Dendritic cell treated with granulocyte-macrophage colony-stimulating factor and Interleukin-4, amounts not matched to agents 40 ng/mL and 50 ng/mL, for 4 days (primary cell): Measurements from ENCODE around the gene POU2AF1.

Source experiments
- H3K27ac Mint-ChIP-seq: one replicate; pipeline ENCODE4 v1.8.0; 2022; ENCODE audit warnings: mild to moderate bottlenecking, mixed read lengths
- H3K27me3 Mint-ChIP-seq: one replicate; pipeline ENCODE4 v1.8.0; 2022; ENCODE audit warnings: mild to moderate bottlenecking, mixed read lengths
- H3K36me3 Mint-ChIP-seq: one replicate; pipeline ENCODE4 v1.8.0; 2022; ENCODE audit warnings: low read depth, mixed read lengths
- H3K4me1 Mint-ChIP-seq: one replicate; pipeline ENCODE4 v1.8.0; 2022; ENCODE audit warnings: low read depth, mixed read lengths
- H3K4me3 Mint-ChIP-seq: one replicate; pipeline ENCODE4 v1.8.0; 2022; ENCODE audit warnings: mild to moderate bottlenecking, moderate library complexity, mixed read lengths
- H3K9me3 Mint-ChIP-seq: one replicate; pipeline ENCODE4 v1.8.0; 2022; ENCODE audit warnings: mixed read lengths
- intact Hi-C: fragments of 100-400 bp; cut with micrococcal nuclease; formaldehyde crosslinking; loops from one replicate; pipeline ENCODE4 v1.15.0; 2022

POU2AF1 gene

DNA sequence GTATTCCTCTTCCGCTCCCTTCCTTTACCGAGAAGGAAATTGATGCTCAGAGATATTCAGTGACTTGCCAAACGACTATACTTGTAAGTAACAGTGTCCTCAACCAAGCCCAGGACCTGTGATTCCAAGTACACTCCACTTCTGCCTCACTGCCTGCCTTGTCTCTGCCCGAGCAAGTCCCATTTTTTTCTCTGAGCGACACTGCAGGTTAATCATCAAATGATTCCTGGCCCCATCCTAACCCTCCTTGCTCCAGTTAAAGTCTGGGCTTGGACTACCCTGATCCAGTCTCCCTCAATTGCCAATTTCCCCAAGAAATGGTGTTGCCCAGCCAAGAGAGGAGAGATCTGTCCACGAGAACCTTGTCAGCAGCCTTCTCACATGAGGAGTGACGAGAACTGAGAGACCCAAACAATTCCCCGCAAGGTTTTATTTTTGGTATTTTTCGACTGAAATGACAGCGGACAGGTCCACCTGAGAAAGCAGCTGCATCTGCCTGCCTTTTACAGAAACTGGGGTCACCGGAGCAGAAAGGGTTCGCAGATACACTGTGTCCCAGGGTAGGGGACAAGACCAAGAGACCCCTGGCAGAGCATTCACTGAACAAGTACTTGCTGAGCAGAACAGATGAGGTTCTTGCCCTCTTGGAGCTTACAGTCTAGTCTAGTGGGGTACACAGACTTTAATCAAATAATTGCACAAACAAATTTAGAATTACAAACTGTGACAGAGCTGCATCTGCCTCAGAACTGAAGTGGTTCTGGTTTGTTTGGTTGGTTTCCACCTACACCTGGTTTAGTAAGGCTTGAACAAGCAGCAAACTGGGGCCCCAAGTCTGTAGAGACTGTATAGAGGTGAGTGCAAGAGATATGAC is 11.4 kb downstream of the POU2AF1 start:
- peaks cover 2% of the 10 kb centered on the region for H3K27me3 Mint-ChIP-seq
- intact Hi-C loops: no loop called here
- no peak overlapping the region for H3K4me3 Mint-ChIP-seq
- no peaks in the 10 kb centered on the region for H3K9me3 Mint-ChIP-seq
- H3K27ac Mint-ChIP-seq: no peak overlapping the region
- no peaks in the 10 kb centered on the region for H3K36me3 Mint-ChIP-seq
- H3K4me1 Mint-ChIP-seq: no peaks in the 10 kb centered on the region

DNA sequence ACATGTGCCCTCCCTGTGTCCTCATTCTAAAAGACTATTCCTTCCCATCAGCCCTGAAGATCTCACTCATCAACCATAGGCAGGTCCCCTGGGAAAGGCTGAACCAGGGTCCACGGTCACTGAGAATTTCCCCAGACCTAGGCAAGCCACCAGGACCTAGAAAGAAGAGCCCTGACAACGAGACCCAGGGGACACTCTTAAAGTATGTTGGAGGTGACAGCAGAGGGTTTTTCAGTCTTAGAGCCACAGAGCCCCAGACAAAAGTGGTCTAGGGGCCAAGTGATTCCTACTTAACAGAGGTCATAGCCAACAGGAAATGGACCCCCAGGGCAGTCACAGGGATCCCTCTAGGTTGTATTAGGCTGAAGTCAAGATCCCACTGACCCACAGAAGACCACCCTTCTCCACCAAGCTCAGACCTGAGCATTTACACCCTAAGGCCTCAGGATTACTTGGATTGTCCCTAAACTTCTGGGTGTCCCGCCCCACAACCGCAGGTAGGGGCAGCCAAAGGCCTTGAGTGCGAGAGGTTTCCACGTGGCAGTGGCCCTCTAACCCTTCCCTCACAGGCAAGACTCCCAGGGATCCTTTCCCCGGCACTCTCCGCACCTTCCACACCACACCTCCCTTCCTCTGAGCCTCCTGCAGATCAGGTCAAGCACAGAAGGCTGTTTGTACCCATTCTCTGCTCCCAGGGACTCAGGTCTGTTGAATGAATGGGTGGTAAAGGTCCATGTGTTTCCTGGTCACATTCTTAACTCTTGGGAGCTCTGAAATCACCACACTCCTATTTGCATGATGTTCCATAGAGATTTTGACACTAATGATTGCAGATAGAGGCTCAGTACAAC is 12.3 kb downstream of the POU2AF1 start:
- no peaks in the 10 kb centered on the region for H3K9me3 Mint-ChIP-seq
- no peak overlapping the region for H3K27ac Mint-ChIP-seq
- no peaks in the 10 kb centered on the region for H3K4me1 Mint-ChIP-seq
- H3K4me3 Mint-ChIP-seq: no peak overlapping the region
- intact Hi-C loops: no loop called here
- H3K27me3 Mint-ChIP-seq: peaks cover 2% of the 10 kb centered on the region
- no peaks in the 10 kb centered on the region for H3K36me3 Mint-ChIP-seq

DNA sequence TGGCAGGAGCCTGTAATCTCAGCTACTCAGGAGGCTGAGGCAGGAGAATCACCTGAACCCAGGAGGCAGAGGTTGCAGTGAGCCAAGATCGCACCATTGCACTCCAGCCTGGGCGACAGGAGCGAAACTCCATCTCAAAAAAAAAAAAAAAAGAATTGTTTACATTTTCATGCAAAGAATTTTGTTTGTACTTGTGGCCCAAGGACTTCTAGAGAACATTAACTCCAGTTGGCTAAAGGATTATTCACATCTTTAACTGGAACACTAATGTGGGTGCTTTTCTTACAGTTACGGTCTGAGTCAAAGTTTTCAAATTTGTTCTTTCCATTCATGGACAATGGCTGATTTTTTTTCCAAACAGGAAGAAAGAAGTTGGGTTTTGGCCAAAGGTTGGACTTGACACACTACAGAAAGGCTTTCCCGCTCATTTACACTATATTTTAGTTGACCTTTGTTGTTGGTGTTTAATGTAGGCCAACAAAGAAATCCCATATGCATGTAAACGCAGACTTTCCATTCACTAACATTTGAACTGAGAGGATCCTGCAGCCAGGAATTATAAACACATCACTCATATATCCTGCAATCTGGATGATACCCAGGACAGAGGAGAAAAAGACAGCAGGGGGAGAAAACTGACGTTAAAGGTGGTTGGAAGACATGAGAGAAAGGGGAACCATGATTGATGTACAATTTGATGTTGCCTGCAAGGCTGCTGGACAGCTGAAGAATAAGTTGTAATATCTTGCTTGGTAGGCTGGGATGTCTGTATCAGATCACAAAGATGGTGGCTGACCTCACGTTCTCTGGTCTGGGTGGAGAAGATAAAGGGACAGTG is 13.1 kb downstream of the POU2AF1 start:
- H3K4me3 Mint-ChIP-seq: no peak overlapping the region
- H3K27ac Mint-ChIP-seq: no peak overlapping the region
- H3K4me1 Mint-ChIP-seq: no peaks in the 10 kb centered on the region
- intact Hi-C loops: no loop called here
- H3K36me3 Mint-ChIP-seq: no peaks in the 10 kb centered on the region
- peaks cover 2% of the 10 kb centered on the region for H3K27me3 Mint-ChIP-seq
- H3K9me3 Mint-ChIP-seq: no peaks in the 10 kb centered on the region

DNA sequence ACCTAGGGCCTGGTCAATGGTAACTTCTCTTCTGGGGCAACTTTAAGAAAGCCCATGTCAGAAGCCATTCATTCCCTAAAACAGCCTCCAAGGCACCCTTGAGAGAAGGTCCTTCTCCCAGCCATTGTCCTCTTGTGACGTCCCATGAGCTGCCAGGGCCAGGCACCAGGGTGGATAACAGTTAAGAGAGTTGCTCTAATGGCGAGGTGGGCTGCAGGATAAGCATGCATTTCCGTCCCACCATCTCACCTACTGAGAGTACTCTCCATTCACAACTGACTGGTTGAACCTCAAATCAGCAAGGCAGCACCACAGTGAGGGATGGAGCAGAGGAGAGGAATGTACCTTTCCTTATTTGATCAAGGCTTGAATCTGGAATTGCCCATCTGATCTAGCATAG is 14.6 kb downstream of the POU2AF1 start:
- H3K27me3 Mint-ChIP-seq: no peaks in the 10 kb centered on the region
- no peak overlapping the region for H3K4me3 Mint-ChIP-seq
- no peaks in the 10 kb centered on the region for H3K36me3 Mint-ChIP-seq
- no peak overlapping the region for H3K27ac Mint-ChIP-seq
- H3K4me1 Mint-ChIP-seq: no peaks in the 10 kb centered on the region
- no peaks in the 10 kb centered on the region for H3K9me3 Mint-ChIP-seq
- intact Hi-C loops: no loop called here

DNA sequence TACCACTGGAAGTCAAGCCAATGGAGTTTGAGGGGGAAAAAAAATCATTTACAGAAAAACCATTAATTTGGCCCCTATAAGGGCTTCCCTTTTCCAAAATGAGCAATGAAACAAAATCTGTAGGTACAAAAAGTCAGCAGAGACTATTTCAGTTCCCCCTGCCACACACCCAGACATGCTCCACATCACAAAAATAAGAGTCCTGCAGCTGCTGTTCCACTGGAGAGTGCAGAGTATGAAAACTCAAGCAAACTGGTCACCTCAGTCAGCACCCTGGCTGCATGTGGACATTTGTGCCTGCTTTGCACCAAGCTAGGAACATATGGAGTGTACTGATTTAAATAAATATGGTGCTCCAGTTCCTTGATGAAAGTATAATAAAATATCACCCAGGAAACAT is 15.1 kb downstream of the POU2AF1 start:
- intact Hi-C loops: no loop called here
- H3K4me3 Mint-ChIP-seq: no peak overlapping the region
- H3K27ac Mint-ChIP-seq: no peak overlapping the region
- H3K36me3 Mint-ChIP-seq: no peaks in the 10 kb centered on the region
- no peaks in the 10 kb centered on the region for H3K4me1 Mint-ChIP-seq
- no peaks in the 10 kb centered on the region for H3K9me3 Mint-ChIP-seq
- no peaks in the 10 kb centered on the region for H3K27me3 Mint-ChIP-seq

DNA sequence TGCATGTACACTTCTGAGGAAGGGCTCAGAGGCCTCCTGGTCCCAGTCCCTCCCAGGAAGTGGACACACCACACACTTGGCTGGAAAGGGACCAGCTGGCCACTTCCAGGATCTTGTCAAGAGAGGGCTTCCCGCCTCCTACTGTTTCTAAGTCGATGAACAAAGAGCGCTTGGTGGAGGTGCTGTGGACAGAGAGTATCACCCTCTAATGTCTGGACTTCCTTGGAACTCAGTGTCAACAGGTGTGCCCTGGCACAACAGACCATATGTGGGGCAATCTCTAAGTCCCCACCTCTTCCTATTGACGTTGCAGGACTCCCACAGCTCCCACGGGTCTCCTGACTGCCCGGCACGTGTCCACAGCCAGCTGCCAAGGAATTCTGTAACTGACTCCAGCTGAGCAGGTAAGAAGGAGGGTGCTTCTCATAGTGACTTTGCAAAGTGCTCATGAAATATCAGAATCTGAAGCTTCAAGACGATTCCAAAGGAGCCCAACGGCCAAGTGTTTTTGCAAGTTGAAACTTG is 16.1 kb downstream of the POU2AF1 start:
- intact Hi-C loops: no loop called here
- no peaks in the 10 kb centered on the region for H3K4me1 Mint-ChIP-seq
- no peaks in the 10 kb centered on the region for H3K36me3 Mint-ChIP-seq
- H3K27me3 Mint-ChIP-seq: no peaks in the 10 kb centered on the region
- H3K9me3 Mint-ChIP-seq: no peaks in the 10 kb centered on the region
- H3K27ac Mint-ChIP-seq: no peak overlapping the region
- H3K4me3 Mint-ChIP-seq: no peak overlapping the region

DNA sequence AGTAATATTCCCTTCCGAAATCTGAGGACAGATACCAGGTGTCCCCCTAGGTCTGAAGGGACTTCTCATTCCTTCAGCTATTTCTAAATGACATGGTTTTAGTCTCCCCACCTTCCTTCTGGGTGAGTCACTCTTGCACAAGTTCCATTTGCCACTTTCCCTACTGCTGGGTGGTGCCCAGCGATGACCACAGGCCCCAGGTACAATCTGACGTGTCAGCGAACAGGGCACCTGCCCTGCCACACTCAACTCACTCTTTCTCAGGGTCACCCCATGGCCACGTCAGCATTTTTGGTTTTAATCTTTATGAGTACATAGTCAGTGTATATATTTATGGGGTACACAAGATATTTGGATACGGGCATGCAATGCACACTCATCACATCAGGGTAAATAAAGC is 17.2 kb downstream of the POU2AF1 start:
- Mint-ChIP-seq H3K4me3 (no peak overlapping the region), H3K36me3 (no peaks in the 10 kb centered on the region), H3K27me3 (no peaks in the 10 kb centered on the region), H3K27ac (no peak overlapping the region), H3K9me3 (no peaks in the 10 kb centered on the region), H3K4me1 (no peaks in the 10 kb centered on the region)
- intact Hi-C loops: no loop called here

DNA sequence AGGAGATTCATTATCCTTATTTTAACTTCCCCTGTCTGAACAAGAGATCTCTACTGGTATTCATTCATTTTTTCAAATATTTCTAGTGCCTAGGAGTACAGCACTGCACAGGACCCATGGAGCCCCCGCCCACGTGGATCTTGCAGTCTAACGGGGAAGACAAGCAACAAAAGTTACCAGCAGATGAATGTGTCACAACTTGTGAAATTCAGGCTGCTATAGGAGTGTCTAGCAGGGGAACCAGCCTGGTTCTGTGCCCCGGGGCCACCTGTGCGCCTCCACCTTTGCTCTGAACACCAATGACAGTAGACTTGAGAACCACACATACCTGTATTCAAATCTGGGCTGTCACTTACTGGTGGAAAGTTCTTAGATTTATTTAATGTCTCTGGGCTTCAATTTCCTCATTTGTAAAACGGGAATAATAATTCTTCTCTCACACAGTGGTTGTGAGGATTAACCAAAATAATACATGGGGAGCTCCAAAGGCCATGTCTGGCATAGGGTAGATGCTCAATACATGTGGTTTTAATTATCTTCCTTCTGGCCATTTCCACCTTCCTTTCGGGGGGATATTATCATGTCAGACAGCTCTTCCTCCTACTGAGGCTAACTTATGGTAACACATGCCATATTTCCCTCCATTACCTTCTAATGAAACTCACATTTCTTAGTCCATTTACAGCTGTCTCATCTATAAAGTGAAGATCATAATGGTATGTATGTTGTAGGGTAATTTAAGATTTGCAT is 17.8 kb downstream of the POU2AF1 start:
- intact Hi-C loops: no loop called here
- no peak overlapping the region for H3K4me3 Mint-ChIP-seq
- no peaks in the 10 kb centered on the region for H3K4me1 Mint-ChIP-seq
- no peaks in the 10 kb centered on the region for H3K36me3 Mint-ChIP-seq
- H3K27ac Mint-ChIP-seq: no peak overlapping the region
- H3K27me3 Mint-ChIP-seq: no peaks in the 10 kb centered on the region
- no peaks in the 10 kb centered on the region for H3K9me3 Mint-ChIP-seq

DNA sequence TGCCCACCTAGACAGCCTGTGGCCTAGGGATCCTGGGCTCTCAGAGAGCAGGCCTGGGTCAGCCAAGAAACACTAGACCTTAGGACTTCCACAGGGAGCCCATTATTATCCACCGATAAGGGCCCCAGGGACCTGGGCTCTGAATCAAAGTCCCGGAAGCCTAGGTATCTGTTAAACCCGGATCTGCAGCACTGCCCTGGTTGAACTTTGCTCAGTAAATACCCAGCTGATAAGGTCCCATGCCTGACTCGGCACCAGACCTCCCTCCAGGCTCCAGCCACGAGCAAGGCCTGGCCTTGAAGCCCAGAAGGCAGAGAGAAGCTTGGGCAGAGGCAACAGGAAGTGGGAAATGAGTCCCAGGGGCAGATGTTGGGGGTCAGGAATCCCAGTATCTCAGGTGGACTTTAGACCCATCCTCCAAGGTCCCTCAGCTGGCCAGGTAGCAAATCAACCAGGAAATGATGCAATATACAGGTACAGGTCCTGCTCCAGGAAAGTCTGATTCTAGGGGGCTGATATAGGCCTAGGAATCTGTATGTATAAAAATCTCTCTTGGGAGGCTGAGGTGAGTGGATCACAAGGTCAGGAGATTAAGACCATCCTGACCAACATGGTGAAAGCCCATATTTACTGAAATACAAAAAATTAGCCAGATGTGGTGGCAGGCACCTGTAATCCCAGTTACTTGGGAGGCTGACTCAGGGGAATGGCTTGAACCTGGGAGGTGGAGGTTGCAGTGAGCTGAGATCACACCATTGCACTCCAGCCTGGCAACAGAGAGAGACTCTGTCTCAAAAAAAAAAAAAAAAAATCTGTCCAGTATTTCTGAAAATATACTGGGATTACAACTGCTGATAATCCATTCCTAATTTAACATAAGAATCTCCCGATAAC is 18.7 kb downstream of the POU2AF1 start:
- H3K4me3 Mint-ChIP-seq: no peak overlapping the region
- H3K27ac Mint-ChIP-seq: no peak overlapping the region
- no peaks in the 10 kb centered on the region for H3K27me3 Mint-ChIP-seq
- no peaks in the 10 kb centered on the region for H3K36me3 Mint-ChIP-seq
- H3K4me1 Mint-ChIP-seq: no peaks in the 10 kb centered on the region
- H3K9me3 Mint-ChIP-seq: no peaks in the 10 kb centered on the region
- intact Hi-C loops: no loop called here

DNA sequence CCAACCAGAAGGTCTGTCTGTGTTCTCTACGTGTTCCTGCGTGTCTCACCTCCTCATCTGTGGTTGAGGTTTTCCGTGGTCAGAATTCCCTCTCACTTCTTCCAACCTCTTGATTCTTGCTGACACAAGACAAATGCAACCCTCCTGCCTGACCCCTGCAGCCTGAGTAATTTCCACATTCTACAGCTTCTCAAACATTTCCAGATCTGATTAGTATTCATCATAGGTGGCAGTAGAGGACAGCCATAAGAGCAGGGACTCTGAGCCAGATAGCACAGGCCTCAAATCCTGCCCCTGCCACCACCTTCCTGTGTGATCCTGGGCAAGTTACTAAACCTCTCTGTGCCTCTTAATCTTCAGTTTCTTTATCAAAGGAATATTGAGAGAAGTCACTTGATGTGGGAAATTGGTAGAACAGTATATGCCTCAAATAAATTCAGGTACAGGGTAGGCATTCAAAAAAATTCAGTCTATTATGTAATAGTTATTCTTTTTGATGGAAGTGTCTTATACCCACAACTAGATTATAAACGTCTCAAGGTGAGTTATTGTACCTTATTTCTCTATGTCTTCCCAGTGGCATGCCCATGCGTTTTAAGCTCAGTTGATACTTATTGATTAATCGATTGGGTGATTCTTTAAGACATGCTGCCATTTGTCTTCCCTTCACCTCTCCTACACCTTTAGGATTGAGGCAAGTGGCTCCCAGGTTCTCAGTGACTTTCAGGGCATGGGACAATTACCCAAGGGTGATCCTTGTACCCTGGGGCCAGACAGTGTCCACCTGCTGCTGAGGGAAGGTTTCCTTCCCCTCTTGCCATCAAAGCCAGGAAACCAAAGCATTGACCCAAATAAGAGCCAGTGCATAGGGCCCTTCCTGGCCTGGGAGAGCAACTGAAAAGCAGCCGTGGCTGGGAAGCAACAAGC is 19.6 kb downstream of the POU2AF1 start:
- Mint-ChIP-seq H3K36me3 (no peaks in the 10 kb centered on the region), H3K4me1 (no peaks in the 10 kb centered on the region), H3K9me3 (no peaks in the 10 kb centered on the region), H3K27ac (no peak overlapping the region), H3K27me3 (no peaks in the 10 kb centered on the region), H3K4me3 (no peak overlapping the region)
- intact Hi-C loops: no loop called here

DNA sequence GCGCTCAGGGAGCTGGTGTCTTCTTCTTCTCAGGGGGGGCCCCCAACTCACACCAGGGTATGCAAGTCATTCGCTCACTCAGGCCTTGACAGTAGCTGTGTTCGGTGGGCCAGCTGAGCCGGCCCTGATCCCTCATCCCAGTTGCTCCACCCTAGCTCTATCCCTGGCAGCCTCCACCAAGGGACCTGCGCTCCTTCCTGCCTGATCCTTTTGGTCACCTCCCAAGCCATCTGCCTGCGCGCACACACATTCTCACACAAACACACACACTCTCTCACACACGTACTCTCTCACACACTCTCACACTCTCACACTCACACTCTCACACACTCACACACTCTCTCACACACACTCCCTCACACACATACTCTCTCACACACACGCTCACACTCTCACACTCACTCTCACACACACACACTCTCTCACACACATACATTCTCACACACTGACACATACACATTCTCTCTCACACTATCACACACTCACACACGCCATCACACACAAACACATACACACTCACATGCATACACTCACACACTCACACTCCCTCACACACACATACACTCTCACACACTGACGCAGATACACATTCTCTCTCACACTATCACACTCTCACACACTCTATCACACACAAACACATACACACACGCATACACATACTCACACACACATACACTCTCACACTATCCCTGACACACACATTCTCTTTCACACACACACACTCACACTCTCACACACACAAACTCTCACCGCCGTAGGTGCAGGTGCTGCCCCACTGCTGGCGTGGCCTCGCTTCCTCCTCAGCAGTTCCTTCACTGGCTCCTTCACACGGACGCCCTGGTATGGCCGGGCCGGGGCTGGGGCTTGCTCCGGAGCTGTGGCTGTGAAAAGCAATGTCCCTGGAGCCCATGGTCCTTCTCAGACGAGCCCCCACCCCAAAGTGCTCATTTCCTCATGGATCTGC is 20.8 kb downstream of the POU2AF1 start:
- Mint-ChIP-seq H3K4me3 (no peak overlapping the region), H3K9me3 (no peaks in the 10 kb centered on the region), H3K27me3 (no peaks in the 10 kb centered on the region), H3K4me1 (no peaks in the 10 kb centered on the region), H3K27ac (no peak overlapping the region), H3K36me3 (no peaks in the 10 kb centered on the region)
- intact Hi-C loops: no loop called here
